Measurements from ENCODE around the gene GAD1.

GAD1 gene

GRCh38 chr2:170896622-170897021 is 79.9 kb downstream of the GAD1 start:
- no peak for DNase-seq

DNA sequence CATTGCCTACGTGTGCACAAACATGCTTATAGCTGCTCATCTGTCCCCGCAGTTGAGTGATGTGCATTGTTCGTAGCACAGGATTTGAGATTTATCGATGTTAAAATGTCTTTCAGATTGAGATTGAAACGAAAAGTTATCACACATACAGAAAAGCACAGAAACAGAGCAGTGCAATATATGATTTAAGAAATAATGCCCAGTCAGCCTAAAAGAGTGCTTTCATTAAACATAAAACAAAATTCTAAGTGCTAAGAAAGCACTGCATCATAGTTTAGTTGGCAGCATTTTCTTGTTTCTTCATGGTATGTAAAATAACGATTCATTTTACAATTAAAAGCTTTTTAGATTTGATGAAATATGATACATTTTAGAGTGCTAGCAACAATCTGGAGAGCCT is 80.4 kb downstream of the GAD1 start:
- no peak for DNase-seq

DNA sequence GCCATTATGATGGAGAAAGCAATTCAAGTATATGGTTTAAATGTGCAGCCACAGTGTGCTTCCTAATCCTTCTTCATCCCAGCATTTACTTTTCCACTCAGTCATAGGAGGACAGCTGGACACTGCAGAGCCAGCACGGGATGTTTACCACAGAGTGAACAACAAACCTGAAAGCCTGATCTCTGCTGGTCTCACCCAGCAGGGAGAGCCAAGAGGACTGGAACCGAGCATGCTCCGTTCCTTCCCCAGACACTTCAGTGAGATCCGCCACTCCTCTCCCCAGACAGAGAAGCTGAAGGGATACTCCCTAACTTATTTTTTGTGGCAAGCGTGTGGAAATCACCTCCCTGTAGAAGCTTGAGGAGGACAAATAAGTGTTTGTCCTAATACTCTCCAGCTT is 89.2 kb downstream of the GAD1 start:
- no peak for DNase-seq
